Measurements from ENCODE around the gene PLEKHA5.
"Not testable (repeated sequence)": the region's sequence is repeated elsewhere in the genome, so short reads cannot be mapped to it uniquely, and the experiment has no call there.

Gene PLEKHA5

DNA sequence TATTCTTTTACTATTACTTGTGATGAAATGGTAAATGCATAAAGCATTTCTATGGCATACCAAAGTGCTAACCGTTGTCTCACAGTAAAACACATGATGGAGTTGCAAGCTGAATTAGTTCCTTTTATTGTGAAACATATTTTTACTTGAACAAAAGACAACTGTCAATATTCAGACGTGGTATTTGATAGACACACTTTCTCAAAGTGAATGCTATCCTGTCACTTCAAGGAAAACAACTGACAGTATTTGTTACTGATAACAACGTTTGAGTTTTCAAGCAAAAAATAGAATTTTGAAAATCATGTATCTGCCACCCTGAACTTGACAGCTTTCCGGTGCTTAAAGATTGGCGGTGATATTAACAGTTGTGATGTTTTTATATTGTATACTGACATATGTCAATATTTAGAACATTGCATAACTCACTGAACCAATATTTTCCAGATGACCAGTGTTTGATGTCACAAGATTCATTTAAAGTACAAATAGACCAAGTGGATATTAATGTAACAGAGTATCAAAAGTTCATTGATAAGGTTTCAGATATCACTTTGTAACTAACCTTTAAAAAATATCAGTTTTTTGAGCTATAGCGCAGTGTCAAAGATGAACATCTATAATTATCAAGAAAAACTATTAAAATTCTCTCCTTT is 156.4 kb downstream of the PLEKHA5 start:
- DNase-seq = no peak

DNA sequence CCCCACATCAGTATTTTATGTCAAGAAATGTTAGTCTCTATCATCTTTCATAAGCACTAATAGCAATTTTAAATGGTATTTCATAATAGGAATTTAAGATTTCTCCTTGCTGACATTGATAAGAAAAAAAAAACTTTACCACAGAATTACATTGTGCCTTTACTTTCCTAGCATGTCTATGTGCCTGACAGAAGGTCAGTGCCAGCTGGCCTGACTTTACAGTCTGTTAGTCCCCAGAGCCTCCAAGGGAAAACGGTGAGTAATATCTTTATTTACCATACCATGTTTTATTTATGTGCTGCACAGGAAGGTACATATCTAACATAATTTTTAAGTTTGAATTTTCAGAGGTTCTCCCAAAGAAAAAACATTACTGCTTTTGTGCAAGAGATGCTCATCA is 157.8 kb downstream of the PLEKHA5 start:
- DNase-seq = no peak

DNA sequence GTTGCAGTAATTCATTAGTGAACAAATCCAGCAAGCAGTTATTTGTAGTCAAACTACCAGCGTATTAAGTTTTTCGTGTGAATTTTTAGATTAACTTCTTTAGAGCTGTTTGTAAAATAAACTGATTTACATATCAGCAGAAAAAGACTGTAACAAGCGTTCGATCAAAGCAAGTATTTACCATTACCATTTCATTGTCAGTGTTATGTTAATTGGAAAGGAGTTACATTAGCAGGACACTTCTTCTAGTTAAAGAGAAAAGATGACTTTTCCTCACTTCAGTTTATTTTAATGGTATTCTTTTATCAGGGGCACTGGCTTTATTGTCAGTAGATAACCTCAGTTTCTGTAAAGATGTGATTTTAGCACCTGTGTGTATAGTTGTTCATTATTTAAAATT is 158.6 kb downstream of the PLEKHA5 start:
- DNase-seq = no peak

DNA sequence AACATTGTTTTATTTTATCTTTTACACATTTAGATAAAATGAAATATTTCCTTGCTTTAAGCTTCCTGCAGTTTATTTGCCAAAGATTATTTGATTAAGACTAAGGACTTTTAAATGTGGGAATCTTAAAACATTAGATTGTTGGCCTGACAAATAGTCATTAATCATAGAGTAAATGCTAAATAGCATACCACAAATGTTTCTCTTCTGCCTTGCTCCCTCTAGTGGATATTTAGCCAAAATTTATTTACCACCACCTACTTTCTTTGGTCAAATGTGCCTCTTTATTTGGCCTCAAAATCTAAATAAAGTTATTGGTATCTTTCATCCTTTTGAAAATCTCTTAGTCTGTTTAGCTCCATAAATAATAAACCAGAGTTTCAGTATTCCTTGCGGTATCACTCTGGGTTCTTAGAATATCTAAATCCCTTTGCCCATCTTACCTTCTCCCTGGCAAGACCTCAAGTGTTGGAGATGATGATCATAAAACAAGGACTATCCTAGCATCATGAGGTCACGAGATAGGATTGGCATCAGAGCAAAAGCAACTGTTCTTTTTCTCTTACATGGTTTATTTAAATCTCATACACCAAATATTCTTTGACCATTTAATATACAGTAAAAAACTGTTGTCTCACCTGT is 159.2 kb downstream of the PLEKHA5 start:
- DNase-seq = peak; percentile 39

DNA sequence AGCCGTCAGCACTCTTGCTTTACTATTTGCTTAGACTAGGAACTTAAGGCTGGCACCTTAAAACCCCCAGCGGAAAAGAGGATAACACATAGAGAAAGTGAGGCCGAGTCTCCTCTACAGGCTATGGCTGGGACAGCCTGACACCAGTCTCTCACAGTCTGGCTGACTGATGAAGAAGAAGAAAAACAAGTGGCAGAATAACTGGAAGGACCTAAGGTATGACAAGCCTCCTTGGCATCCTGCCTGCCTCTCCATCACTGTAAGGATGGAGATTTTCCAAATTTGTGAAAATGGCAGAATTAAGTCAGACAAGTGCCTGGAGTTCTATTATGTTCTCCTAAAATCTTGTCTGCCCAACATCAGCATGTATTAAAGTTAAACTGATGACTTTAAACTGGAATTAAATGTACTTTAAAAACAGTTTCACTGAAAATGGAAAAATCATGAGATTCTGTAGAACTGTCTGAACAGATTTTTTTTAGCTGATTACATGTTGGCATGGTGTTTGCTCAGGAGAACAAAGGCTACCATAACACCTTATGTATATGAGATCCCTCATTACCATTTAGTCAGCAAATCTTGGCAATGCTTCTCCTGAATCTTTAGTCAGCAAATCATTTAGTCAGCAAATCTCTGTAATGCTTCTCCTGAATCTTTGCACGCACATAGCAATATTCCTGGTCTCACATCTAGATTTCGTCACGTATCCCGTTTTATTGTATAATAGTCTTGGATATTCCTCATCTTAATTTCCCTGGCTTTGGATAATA is 169.5 kb downstream of the PLEKHA5 start:
- DNase-seq = no peak

DNA sequence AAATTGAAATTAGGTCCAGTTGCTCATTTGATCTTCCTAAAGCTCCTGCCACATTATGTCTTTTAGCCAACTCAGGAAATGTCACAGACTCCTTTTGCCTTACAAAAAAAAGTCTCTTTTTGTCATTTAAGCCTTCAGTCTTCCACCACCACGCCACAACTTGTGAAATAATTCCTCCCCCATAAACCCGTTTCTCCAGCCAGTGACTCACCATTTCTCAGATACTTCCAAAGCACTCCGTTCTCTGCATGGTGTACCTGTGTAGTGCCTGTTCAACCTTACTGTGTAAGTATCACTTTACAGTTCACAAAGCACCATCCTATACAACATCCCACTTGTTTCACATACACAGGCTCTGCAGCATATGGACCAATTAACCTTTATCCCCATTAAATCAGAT is 170.2 kb downstream of the PLEKHA5 start:
- no peak for DNase-seq

DNA sequence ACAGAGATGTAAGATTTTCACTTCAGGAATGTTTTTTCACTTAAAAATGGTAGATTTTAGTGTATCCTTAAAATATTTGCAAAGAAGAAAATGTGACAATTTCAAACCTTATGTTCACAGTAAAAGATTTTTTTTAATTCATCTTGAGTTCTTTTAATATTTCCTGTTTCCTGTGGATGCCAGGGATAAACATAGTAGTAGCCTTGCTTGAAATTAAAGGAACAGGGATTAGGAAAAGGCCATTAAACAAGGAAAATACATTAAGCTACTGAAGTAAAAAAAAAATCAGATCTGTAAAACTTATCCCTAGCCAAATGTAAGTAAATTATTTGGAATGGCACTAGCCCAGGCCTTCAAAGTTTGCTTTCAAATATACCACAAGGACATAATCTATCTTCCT is 171.7 kb downstream of the PLEKHA5 start:
- DNase-seq = no peak

DNA sequence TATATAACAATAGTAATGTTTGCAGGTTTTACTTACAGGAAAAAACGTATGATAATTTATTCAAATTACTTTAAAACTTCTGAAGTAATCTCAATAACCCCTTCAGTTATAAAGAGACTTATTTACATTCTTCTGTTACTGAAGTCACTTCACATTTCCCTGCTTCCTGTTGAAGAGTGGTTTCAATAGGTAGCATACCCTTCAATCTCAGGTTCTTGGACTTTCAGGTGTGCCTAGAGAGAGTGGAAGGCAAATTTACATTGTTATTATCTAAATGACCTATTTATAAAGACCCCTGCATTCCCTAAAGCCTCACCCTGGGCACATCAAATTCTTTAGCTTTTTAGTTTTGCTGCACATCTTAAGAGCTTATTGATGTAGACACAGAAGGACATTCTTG is 172.2 kb downstream of the PLEKHA5 start:
- no peak for DNase-seq

DNA sequence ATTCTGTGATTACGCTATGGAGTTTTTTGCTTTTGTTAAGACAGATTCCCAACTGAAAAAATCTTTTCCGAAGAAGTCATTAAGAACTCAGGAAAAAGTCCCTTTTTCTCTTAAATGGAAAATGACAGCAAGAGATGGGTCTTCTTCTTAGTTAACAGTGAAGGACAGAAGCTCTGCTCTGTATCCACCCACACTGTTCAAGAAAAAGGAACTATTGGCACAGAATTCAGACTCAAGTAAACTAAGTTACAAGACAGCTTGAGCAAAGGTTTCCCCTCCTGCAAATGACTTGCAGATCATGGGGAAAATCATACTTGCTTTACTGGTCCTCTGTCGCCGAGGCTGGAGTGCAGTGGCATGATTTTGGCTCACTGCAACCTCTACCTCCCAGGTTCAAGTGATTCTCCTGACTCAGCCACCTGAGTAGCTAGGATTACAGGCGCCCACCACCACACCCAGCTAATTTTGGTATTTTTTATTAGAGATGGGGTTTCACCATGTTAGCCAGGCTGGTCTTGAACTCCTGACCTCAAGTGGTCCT is 172.6 kb downstream of the PLEKHA5 start:
- DNase-seq = no peak

DNA sequence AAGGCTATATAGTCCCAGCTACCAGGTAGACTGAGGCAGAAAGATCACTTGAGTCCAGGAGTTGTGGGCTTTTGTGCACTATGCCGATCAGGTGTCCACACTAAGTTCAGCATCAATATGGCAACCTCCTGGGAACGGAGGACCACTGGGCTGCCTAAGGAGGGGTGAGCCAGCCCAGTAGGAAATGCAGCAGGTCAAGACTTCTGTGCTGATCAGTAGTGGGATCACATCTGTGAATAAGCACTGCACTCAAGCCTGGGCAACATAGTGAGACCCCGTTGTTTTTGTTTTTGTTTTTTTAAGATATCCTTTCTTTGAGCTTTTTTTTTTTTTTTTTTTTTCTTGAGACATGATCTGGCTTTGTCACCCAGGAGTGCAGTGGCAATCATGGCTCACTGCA is 174.0 kb downstream of the PLEKHA5 start:
- DNase-seq = no peak

DNA sequence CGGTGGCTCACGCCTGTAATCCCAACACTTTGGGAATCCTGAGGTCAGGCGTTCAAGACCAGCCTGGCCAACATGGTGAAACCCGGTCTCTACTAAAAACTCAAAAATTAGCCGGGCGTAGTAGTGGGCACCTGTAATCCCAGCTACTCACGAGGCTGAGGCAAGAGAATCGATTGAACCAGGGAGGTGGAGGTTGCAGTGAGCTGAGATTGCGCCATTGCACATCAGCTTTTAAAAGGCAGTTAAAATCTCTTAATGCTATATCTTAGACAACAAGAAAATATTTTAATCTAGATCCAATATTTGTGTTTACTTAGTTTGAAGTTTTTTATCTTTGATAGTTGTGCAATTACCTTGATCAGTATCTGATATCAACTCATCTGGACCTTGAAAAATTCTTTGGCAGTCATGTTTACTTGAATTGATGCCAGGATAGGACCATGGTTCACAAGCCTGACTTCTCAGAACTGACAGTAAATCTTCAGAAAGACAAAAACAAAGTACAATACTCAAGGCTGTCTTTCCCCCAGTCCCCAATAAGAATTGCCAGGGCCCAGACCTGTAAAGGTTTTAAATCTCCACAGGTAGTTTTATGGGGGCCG is 174.7 kb downstream of the PLEKHA5 start:
- no peak for DNase-seq

DNA sequence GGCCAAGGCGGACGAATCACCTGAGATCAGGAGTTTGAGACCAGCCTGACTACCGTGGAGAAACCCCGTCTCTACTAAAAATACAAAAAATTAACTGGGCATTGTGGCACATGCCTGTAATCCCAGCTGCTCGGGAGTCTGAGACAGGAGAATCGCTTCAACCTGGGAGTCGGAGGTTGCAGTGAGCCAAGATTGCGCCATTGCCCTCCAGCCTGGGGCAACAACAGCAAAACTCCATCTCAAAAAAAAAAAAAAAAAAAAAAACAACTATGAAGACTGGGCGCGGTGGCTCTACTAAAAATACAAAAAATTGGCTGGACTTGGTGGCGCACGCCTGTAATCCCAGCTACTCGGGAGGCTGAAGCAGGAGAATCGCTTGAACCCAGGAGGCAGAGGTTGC is 176.1 kb downstream of the PLEKHA5 start:
- not testable (repeated sequence) for DNase-seq

DNA sequence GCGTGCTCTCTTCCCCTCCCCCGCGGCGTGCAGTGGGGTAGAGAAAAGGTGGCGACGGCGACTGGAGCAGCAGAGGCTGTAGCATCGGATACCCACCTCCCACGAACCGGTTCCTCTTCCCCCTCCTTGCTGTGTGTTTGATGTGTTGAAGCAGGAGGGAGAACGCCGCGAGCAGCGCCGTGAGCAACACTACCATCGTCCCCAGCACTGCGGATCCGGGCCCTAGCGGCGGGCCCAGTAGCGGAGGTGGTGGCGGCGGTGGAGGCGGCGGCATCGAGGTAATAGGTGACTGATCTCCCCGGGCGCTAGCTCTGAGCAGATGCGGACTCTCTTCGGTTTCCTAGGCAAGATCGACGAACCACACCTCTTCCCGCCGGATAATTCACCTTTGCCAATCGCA is 176.8 kb downstream of the PLEKHA5 start:
- DNase-seq = no peak

DNA sequence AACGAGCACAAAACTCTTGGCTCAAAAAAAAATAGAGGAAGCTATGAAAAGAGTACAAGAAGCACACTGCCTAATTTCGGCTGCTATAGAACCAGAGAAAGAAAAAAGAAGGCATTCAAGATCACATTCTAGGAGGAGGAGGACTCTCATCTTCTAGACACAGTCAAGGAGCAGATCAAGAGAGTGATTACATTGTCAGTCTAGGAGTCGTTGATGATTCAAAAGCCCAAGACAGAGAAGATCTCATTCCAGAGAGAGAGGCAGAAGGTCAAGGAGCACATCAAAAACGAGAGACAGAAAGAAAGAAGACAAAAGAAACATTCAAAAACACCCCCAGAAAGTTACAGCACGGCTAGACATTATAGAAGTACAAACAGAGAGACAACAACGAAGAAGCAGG is 177.9 kb downstream of the PLEKHA5 start:
- no peak for DNase-seq

DNA sequence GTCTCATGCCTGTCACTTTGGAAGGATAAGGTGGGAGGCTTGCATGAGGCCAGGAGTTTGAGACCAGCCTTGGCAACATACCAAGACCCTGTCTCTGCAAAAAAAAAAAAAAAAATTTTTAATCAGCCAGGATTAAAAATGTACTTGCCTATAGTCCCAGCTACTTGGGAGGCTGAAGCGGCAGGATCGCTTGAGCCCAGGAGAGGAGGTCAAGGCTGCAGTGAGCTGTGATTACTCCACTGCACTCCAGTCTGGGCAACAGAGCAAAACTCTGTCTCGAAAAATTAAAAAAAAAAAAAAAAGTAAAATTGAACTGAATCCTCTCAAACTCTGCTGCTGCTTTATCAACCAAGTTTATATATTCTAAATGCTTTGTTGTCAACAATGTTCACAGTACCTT is 181.6 kb downstream of the PLEKHA5 start:
- DNase-seq = no peak

DNA sequence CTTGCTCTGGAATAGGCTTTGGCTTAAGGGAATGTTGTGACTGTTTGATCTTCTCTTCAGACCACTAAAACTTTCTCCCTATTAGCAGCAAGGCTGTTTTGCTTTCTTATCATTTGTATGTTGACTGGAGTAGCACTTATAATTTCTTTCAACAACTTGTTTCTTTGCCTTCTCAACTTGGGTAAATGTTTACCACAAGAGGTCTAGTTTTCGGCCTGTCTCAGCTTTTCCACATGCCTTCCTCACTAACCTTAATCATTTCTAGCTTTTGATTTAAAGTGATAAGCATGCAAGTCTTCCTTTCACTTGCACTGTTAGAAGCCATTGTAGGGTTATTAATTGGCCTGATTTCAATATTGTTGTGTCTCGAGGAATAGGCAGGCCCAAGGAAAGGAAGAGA is 183.1 kb downstream of the PLEKHA5 start:
- no peak for DNase-seq

DNA sequence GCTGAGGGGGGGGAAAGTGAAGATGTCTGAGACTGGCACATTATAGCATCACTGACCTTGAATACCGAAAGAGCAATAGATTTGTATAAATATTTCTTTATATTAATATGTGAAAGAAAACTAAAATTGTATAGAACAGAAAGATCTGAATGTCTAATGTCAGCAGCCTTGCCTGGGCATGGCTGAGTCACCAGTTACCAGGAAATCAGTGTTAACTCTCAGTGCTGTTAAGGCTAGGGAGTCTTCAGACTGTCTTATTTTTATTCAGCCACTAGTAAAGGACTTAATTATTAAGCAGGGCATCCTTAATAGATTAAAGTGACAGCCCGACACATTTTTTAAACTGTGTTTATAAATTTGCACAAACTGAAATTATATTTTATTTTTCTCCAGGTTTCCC is 186.9 kb downstream of the PLEKHA5 start:
- DNase-seq = peak; percentile 22

DNA sequence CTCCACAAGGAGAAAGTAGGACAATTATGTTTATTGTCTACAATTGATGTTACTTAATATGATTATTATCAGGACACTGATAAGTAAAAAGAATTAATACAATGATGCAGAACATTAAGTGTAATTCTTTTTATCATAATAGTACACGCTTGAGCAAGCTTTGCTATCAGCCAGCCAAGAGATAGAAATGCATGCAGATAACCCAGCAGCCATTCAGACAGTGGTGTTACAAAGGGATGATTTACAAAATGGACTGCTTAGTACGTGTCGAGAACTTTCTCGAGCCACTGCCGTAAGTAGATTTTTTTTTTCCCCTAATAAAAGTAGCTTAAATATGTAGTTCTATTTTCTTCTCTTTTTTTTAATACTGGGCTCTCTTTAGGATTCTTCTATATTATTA is 192.8 kb downstream of the PLEKHA5 start:
- DNase-seq = no peak

DNA sequence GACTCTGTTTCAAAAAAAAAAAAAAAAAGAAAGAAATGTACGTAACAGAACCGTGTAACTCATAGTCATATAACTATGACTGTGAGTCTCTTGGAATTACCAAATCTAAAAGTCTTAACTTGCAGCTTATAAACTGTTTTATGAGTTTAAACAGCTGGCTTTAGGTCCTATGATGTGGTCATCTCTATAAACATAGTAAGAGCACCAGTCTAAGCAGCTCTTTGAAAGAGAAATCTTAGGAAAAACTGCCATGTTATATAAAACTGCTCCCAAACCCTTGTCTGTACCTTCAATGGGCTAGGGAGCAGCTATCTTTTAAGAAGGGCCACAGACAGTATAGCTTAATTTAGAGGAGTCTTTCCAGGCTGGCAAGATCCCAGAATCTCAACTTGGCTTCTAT is 194.3 kb downstream of the PLEKHA5 start:
- no peak for DNase-seq

DNA sequence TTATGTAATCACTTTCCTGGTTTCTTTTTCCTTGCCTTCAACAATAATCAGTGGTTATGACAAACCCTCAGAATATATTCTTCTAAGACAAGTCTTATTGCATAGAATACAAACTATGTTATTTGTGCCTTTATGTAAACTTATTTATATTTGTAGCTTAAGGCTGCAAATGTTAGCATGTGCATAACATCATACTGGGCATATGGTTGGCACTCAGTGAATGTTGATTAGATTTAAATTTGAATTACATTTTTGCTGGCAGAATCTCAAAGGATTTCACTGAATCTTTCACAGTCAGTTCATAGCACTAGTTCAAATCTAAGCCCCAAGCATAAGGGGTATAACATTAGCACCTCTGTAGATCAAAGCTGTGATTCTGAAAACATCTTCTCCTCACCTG is 196.6 kb downstream of the PLEKHA5 start:
- no peak for DNase-seq

DNA sequence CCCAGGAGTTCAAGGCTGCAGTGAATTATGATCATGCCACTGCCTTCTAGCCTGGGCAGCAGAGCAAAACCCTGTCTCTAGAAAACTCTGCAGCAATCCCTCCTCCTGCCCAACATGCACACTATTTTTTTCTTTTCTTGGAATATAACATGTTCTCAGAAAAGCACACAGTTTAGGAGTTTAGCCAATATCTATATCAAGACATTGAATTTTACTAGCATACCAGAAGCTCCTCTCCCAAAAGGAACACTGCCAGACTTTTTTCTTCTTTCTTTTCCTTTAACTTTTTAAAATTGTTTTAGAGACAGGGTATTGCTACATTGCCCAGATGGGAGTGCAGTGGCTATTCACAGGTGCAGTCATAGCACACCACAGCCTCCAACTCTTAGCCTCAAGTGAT is 202.7 kb downstream of the PLEKHA5 start:
- no peak for DNase-seq

DNA sequence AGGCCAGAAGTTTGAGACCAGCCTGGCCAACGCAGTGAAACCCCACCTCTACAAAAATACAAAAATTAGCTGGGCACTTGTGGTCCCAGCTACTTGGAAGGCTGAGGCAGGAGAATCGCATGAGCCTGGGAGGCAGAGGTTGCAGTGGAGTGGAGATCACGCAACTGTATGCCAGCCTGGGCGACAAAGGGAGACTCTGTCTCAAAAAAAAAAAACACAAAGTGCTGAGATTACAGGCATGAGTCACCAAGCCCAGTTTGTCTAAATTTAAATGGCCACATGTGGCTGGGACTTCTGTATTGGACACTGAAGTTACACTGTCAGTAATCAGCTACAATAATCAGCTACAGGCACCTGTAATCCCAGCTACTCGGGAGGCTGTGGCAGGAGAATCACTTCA is 208.9 kb downstream of the PLEKHA5 start:
- DNase-seq = no peak

DNA sequence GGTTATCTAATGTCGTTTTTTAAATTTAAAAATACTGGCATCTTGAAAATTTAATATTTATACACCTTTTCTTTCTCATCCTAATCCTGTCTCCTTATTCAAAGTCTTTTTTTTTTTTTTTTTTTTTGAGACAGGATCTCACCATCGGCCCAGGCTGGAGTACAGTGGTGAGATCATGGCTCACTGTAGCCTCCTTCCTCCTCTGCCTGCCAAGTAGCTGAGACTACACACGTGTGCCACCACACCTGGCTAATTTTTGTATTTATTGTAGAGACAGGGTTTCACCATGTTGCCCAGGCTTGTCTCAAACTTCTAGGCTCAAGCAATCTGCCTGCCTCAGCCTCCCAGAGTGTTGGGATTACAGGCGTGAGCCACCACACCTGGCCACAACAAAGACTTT is 221.3 kb downstream of the PLEKHA5 start:
- not testable (repeated sequence) for DNase-seq

DNA sequence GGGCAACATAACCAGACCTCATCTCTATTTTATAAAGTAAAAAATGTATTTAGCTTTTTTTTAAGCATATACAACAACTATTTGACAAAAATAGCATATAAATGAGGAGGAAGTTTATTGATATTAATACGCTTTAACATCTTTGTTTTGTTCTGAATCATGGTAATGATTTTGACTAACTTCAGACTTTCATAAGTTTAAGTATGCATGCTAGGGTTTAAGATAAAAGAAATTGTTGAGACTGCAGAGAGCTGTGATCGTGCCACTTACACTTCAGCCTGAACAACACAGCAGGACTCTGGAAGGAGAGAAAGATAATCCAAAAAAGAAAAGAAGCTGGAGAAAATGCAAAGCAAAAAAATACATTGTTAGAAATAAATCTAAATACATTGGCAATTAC is 221.8 kb downstream of the PLEKHA5 start:
- DNase-seq = no peak

All from fibroblast of upper back skin (primary cell).